HCEC 1CT (cell line): ENCODE measurements around the gene TRAF3IP3.
"Not testable (repeated sequence)": the region's sequence is repeated elsewhere in the genome, so short reads cannot be mapped to it uniquely, and the experiment has no call there.

Source experiments
- DNase-seq: peaks from one replicate; pipeline ENCODE4 v3.0.0-alpha.2; 2017

The TRAF3IP3 gene

GRCh38 chr1:209769171-209769904 is 13.5 kb downstream of the TRAF3IP3 start:
- DNase-seq = peak; percentile 86

GRCh38 chr1:209769971-209770370 is 14.1 kb downstream of the TRAF3IP3 start:
- DNase-seq = no peak

DNA sequence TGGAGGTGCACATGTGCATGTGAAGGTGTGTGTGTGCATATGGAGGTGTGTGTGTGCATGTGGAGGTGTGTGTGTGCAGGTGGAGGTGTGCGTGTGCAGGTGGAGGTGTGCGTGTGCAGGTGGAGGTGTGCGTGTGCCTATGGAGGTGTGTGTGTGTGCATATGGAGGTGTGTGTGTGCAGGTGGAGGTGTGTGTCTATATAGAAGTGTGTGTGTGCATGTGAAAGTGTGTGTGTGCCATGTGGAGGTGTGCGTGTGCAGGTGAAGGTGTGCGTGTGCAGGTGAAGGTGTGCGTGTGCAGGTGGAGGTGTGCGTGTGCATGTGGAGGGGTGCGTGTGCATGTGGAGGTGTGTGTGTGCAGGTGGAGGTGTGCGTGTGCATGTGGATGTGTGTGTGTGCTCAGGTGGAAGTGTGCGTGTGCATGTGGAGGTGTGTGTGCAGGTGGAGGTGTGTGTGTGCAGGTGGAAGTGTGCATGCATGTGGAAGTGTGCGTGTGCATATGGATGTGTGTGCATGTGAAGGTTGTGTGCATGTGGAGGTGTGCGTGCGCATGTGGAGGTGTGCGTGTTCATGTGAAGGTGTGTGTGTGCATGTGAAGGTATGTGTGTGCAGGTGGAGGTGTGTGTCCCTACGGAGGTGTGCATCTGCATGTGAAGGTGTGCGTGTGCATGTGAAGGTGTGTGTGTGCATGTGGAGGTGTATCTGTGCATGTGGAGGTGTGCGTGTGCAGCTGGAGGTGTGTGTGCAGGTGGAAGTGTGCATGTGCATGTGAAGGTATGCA is 15.0 kb downstream of the TRAF3IP3 start:
- DNase-seq = no peak

DNA sequence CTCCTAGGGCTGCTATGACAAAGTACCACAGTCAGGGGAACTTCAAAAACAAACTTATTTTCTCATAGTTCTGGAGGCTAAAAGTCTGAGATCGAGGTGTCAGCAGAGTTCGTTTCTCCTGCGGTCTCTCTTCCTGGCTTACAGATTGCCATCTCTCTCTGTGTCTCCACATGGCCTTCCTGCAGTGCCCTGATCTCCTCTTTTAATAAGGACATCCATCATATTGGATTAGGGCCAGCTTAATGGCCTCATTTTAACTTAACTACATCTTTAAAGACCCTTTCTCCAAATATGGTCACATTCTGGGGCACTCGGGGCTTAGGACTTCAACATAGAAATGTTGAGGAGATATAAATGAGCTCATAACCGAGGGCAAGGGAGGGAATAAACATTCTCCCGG is 16.3 kb downstream of the TRAF3IP3 start:
- no peak for DNase-seq

DNA sequence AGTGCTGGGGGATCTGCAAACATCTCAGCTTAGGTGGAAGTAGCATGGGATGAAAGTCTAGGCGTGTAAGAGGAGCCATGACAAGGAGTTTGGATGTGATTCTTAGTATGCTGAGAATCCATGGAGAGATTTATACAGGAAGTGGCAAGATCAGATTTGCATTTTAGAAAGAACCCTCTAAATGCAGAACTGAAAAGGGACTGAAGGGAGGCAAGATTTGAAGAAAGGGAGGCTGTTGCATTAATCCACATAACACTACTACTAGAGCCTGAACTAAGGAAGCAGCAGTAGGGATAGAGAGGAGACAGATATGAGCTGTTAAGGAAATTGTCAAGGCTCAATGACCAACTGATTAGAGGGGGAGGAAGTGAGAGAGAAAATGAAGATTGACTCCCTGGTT is 18.7 kb downstream of the TRAF3IP3 start:
- DNase-seq = no peak

DNA sequence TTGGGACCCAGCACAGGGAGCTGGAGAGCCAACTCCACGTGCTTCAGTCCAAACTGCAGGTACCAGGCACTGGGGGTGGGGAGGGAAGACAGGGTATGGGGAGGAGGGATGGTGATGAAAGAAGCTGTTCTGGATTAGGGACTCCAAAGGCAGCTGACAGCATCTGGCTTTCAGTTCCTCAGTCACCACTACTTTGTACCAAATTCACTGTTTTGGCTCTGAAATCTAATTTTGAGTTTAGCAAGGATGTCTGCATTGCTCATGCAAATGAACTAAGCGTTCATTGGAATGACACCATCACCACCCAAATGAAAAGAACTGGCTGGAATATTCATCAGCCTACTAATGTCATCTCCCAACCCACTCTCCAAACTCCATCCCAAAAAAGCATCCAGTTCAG is 19.8 kb downstream of the TRAF3IP3 start:
- DNase-seq = no peak

DNA sequence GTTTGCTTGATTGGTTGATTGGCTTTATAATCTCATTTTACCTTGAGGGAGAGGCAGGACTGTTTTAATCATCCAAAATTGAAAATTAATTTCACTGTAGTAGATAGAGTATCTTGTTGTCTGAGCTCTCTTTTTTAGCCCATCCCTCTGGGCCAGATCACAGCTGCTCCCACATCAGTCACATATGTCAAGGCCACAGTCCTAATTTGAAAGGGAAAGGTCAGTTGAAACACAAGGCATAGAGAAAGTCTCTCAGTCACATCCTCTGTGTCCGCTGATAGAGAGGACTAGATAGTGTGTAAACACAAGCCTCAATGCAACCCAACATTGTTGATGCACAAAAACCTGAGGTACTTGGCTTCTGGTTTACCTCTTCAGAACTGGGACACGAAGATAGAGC is 21.7 kb downstream of the TRAF3IP3 start:
- no peak for DNase-seq

DNA sequence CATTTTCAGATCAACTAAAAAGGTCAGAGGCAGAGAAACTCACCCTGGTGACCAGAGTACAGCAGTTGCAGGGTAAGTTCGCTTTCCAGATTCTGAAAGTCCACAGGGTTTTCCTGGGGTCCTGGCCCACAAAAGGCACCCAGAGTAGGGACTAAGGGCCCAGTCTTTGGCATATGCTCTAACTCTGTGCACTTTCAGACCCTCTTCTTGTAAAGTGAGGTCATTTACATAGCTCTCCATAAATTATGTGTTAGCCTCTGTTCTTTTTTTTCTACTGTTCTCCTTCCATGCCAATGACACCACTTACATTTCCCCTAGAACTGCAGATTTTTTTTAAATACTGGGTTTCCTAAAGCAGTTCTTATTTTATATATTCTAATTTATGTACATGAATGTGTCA is 22.2 kb downstream of the TRAF3IP3 start:
- DNase-seq = no peak

GRCh38 chr1:209780268-209780667 is 24.4 kb downstream of the TRAF3IP3 start:
- no peak for DNase-seq

DNA sequence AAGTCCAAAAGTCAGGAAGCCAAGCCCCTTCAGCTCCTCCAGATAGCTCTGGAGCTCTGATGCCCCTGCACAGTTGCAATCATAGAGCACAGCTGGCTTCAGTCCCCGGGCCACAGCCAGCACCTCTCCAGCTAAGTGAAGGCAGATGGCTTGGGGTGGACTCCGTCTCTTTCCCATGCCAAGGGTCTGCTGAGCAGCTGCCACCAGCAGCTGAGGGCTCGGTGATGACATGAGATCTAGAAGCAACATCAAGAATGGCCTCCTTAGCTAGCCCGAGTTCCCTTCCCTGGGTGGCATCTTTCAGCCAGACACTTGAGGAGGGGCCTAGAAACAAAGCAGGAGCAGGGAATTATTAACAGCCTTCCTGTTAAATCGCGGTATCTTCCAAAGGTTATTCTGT is 27.5 kb downstream of the TRAF3IP3 start:
- no peak for DNase-seq

- DNase-seq = peak; percentile 97
Observed at GRCh38 chr1:209784265-209785169, 28.7 kb downstream of the TRAF3IP3 start, which contains the start of gene C1orf74. Gene C1orf74 (minus strand): TSS chr1:209784559. CDS start chr1:209783634, 925 bp downstream.

DNA sequence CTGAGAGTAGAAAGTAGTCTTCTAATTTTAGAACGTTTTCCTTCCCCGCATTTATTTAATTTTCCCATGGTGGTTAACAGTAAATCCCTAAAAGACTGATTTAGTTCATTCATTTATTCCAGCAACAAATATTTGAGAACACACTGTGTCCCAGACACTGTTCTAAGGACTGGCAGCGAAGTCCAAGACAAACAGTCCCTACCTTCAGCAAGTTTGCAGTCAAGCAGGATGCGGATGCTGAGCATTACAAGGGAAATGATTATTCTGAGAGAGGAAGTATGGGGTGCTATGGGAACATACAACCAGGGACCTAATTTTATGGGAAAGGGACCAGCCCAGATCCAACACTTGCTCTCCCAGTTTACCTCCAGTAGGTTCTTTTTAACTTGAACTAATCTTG is 29.7 kb downstream of the TRAF3IP3 start:
- DNase-seq = no peak

DNA sequence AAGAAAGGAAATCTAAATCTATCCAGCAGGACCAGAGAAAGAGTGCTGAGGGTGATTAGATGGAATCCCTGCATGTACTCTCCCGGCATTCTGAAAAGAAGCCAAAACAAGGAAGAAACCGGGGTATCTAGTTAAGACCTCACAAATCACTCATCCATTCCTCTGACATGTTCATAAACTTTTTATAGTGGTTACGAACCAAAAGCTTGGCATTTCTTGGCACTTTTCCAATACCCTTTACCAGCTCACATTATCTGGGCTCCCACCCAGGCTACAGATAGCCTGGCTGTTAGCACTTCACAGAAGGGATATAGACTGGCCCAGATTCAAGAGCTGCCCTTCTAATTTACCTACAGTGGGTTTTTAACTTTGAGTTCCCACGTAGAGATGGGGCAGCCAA is 30.3 kb downstream of the TRAF3IP3 start:
- DNase-seq = no peak

- DNase-seq = no peak
Observed at GRCh38 chr1:209787551-209787950, 31.7 kb downstream of the TRAF3IP3 start.

DNA sequence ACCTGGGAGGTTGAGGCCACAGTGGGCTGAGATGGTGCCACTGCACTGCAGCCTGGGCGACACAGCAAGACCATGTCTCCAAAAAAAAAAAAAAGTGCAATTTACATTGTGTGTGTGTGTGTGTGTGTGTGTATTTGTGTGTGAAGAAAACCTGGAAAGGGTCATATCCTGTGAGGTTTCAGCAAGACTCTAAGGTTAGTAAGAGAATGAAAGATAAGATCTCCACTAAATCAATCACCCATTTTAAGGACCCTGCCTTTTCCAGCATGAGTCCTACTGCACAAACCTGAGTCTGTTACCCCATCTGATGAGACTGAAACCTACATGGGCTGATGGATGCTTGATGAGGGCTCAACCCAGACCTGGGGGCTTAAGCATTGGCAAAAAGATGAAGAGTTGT is 33.4 kb downstream of the TRAF3IP3 start:
- DNase-seq = no peak

GRCh38 chr1:209790286-209791193 is 34.7 kb downstream of the TRAF3IP3 start:
- DNase-seq = peak; percentile 15

DNA sequence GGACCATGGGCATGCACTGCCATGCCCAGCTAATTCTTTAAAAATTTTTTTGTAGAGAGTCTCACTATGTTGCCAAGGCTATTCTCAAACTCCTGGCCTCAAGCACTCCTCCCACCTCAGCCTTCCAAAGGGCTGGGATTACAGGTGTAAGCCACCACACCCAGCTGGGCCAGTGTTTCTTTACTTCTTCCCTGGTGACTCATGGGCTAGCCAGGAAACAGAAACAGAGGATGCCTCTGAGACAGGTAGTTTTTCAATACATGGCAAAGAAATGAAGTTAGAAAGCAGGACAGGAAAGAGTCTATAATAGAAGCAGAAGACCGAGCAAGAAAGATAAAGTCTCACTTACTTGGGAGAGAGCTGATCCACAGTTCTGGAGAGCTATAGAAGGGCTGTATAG is 36.1 kb downstream of the TRAF3IP3 start:
- no peak for DNase-seq

GRCh38 chr1:209793711-209794110 is 37.9 kb downstream of the TRAF3IP3 start:
- DNase-seq = not testable (repeated sequence)

DNA sequence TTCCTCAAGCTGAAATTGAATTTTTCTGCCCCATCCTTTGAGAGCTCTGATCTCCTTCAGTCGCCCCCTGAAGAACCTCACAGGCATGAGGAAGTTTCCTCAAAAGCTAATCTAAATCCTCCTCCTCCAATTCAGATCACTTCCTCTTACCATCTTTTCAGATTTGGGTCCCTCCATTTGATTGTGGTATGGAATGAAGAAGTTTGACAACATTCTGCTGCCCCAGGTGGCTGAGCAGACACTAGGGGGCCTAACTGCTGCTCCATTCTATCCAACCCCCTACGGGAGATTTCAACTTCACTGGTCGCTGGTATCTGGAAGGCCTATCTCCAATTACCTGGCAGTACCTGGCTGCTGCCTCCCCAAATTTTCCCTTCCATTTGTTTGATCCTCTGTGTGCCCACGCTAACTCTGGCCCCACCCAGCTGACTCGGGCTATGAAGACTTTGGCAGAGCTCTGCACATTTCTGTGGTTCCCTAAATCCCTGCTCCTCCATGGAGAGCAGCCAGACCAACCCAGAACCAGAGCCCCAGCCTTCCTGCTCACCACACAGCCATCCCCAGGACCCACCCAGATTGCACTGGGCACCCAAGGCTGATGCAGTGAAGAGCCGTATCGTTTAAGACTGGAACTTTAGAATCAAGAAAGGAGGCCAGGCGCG is 42.3 kb downstream of the TRAF3IP3 start:
- no peak for DNase-seq

DNA sequence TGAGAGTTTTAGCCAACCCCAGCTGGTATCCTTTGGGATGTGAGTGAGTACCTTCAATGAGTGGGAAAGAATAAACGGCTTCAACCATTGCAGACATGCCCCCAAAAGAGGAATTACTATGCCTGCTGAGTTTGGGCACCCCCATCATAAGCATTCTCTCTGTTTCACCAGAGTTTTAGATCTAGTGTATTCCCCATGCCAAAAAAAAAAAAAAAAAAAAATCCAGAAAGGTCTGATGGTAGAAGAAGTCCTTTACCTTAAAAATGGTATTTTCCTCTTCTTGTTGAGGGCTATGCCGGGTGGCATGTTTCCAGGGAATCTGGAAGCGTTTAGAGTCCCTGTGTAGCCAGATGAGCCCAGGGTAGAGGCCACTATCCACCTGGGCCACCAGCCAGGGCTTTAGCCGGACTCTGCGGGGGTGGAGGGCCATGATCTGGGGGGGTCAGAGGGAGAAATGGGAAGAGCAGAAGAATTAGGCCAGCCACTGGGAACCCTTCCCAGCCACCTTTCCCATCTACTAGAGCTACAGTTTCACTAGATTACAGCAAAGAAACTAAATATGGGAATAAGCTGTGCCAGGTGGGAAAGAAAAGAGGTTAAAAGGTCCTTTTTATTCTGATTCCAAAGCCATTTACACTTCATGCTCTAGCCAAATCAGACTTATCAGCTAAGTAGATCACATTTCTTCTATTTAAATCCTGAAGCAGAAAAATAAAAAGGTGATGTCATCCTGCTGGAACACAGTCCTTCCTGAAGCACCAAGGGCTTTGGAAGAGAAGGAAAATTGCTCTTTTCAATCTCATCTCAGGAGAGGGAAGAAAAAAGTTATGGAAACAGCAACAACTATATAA is 45.4 kb downstream of the TRAF3IP3 start:
- no peak for DNase-seq
